ENCODE results near the gene DDX50.
A peak's percentile ranks its signal among the peaks of the same experiment; 100 is the strongest.

DDX50 gene

GRCh38 chr10:68988530-68989316 lies 87.6 kb downstream of the DDX50 start, which contains the start of gene KIFBP:
TSS of gene KIFBP (plus strand) at chr10:68988803. CDS start at chr10:68988833, 30 bp downstream.
- DNase-seq, result peak; percentile 81 to 92

GRCh38 chr10:68989317-68989990 lies 88.3 kb downstream of the DDX50 start:
- no peak for DNase-seq

DNA sequence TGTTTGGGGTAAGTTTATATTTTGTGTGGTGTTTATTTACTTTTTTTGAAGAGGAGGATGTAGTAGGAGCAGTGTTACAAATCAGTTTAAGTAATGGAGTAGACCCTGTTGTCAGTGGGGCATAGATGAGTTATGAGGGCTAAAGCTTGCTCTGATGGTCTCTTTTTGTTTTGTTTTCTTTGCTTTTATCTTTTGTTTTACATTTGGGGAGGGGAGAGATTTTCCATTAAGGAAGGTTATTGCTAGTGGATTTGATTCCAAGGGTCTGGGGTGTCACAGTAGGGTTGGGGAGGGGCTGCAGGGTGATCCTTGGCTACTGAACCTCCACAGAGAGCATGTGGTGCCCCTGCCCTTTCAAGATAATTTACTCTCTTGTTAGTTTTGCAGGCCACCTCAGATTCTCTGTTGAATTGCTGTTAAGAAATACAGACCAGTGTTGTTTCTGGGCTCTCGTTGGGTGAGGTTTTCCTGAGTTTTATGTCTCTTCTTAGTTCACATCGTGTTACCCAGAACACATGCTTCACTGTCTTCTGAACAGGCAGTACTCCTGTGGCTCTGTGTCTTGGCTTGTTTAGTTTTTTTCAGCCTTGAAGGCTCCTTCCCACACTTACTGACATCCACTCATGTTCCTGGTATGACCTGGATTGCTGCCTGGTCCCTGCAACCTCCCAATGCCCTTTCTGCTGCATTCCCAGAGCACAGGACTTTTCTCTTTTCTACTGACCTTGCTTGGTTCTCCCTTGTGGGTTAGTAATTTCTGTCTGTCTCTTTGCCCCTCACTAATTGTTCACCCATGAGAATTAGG lies 91.7 kb downstream of the DDX50 start:
- no peak for DNase-seq
